Gastroesophageal sphincter (tissue), 4 donors: Measurements from ENCODE around the gene MGLL. TPM values are rescaled to one million over a fixed set of nuclear protein-coding genes. Genes with fewer than 3 reads are reported as not detected.

ENCODE experiments used
- ATAC-seq: fragments of 150-250 bp; one replicate; pipeline ENCODE4 v1.9.1; 2016; ENCODE audit warnings: mild to moderate bottlenecking, moderate library complexity
- H3K27ac ChIP-seq, 4 donors: fragments of 200-600 bp; sonication (generic) in 3 of 4; 1 replicate in 3 of 4; 2 replicates in 1 of 4; pipeline ENCODE4 v1.5.1; 2016 to 2019
- H3K27me3 ChIP-seq: fragments of 200-600 bp; sonication (generic); one replicate; pipeline ENCODE4 v1.5.1; 2019
- H3K36me3 ChIP-seq, 2 donors: fragments of 200-600 bp; sonication (generic); one replicate each; pipeline ENCODE4 v1.5.1; 2019; ENCODE audit warnings: control low read depth in 1 of 2
- H3K4me1 ChIP-seq, 3 donors: fragments of 200-600 bp; sonication (generic); 1 replicate in 2 of 3; 2 replicates in 1 of 3; pipeline ENCODE4 v1.5.1; 2016 to 2019; ENCODE audit warnings: control low read depth in 2 of 3
- H3K4me3 ChIP-seq, 2 donors: fragments of 200-600 bp; sonication (generic); one replicate each; pipeline ENCODE4 v1.5.1; 2019; ENCODE audit warnings: mild to moderate bottlenecking in 1 of 2, moderate library complexity in 1 of 2
- H3K9me3 ChIP-seq, 3 donors: fragments of 200-600 bp; sonication (generic); one replicate each; pipeline ENCODE4 v1.5.1; 2017 to 2019; ENCODE audit warnings: control low read depth in 2 of 3
- EP300 ChIP-seq: sonication (generic); formaldehyde crosslinking; IDR thresholded peaks from one replicate; pipeline ENCODE4 v1.6.1; 2017; ENCODE audit warnings: antibody characterized with exemption, mild to moderate bottlenecking
- POLR2A ChIP-seq, 2 donors: fragments of 450-650 bp; IDR thresholded peaks; one replicate each; pipeline ENCODE4 v1.6.1; 2017; ENCODE audit warnings: antibody characterized with exemption in 2 of 2, mild to moderate bottlenecking in 2 of 2, moderate library complexity in 1 of 2
- POLR2AphosphoS5 ChIP-seq: sonication (generic); formaldehyde crosslinking; IDR thresholded peaks from one replicate; pipeline ENCODE4 v1.6.1; 2017; ENCODE audit warnings: antibody characterized with exemption
- WGBS, 2 donors: methylation state at CpG; one replicate each; pipeline ENCODE4 v1.1.5; 2018; ENCODE audit warnings: low coverage in 1 of 2; 5-methylcytosine and 5-hydroxymethylcytosine counted together
- total RNA-seq, 4 donors: library from RNA; depleted of rRNA; stranded (reverse); fragments of >200 nt; gene quantifications; one replicate each; pipeline ENCODE4 v1.1.0, GENCODE V29; 2016
- TF ChIP-seq, protein P1 (sequence below), 4 experiments: fragments of 200-600 bp in 2 of 4; fragments of 450-650 bp in 2 of 4; sonication (generic) in 1 of 4; IDR thresholded peaks; one replicate each; pipeline ENCODE4 v1.5.1; 2017 to 2019; ENCODE audit warnings: antibody characterized with exemption in 4 of 4, mild to moderate bottlenecking in 2 of 4, moderate library complexity in 2 of 4

MGLL gene
- total RNA-seq, 4 donors from 2014 or later: 39.2 to 171 (median 55.8) TPM

DNA sequence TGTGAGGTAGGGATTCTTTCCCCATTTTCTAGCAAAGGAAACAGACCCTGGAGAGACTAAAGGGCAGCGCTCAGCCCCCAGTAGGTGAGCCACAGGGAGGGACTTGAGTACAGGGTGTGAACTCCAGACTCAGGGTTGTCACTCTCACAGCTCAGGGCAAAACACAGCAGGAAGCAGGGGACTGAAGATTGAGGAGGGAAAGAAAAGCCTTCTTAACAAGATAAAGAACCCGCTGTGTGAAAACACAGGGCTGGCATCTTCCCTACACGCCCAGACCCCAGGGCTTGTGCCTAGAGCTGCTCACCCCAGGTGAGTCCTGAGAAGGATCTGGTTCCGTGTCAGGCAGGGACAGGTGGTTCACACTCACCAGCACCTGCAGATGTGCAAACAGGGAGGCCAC is 90.0 kb downstream of the MGLL start:
- TF ChIP-seq EP300 (no peak), POLR2A (IDR thresholded peaks at IDR 0.05) (no peak), POLR2AphosphoS5 (no peak)
- TF ChIP-seq, protein P1, sequence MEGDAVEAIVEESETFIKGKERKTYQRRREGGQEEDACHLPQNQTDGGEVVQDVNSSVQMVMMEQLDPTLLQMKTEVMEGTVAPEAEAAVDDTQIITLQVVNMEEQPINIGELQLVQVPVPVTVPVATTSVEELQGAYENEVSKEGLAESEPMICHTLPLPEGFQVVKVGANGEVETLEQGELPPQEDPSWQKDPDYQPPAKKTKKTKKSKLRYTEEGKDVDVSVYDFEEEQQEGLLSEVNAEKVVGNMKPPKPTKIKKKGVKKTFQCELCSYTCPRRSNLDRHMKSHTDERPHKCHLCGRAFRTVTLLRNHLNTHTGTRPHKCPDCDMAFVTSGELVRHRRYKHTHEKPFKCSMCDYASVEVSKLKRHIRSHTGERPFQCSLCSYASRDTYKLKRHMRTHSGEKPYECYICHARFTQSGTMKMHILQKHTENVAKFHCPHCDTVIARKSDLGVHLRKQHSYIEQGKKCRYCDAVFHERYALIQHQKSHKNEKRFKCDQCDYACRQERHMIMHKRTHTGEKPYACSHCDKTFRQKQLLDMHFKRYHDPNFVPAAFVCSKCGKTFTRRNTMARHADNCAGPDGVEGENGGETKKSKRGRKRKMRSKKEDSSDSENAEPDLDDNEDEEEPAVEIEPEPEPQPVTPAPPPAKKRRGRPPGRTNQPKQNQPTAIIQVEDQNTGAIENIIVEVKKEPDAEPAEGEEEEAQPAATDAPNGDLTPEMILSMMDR (IDR thresholded peaks at IDR 0.05): no peak
- H3K27ac ChIP-seq: peak overlapping the region in 1 of 4 donors; percentile 3
- H3K9me3 ChIP-seq: no peaks in the 10 kb centered on the region
- H3K4me1 ChIP-seq: peaks cover 0 to 74% (median 27%) of the 10 kb centered on the region in 3 donors
- no peak for ATAC-seq
- 100% methylated on average over 2 of the region's 4 CpGs; no CpG with 5 or more reads in 1 of the 2 donors for WGBS, 2 donors
- no peak overlapping the region for H3K4me3 ChIP-seq
- H3K27me3 ChIP-seq: no peaks in the 10 kb centered on the region
- H3K36me3 ChIP-seq: no peaks in the 10 kb centered on the region

DNA sequence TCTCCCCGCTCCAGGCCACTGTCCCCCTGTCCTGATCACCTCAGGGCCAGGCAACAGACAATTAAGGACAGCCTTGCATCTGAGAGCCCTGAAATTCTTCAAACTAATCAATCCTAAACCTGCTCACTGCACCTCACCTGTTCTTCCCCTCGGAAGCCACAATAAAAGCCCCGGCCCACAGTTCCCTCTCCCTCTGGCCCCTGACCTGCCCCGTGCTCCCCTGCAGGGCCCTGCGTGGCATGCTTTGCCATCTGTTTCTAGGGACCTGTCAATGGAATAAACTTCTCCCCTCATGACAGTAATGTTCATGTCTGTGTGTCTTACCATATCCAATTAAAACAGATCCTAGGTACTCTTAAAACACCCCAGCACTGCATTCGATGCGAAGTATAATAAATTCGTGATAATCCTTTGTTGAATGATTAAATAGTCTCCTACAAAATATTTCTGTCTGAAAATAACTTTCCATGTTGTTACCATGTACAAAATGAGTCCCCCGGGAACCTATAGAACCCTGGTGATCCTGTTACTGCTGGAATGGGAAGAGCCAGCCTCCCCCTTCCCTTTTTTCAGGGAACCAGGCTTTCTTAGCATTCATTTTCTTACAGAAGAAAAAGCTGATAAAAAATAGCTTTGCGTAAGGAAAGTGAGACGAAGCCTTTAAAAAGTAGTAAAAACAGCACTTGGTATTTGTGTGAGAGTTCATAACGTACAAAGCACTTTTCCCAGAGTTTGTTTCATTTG is 90.6 kb downstream of the MGLL start:
- H3K27ac ChIP-seq: peak overlapping the region in 1 of 4 donors; percentile 26
- ATAC-seq: no peak
- no peaks in the 10 kb centered on the region for H3K36me3 ChIP-seq
- H3K27me3 ChIP-seq: no peaks in the 10 kb centered on the region
- 88 to 89% methylated on average over 10 to 12 of the region's 12 CpGs for WGBS, 2 donors
- TF ChIP-seq POLR2A (IDR thresholded peaks at IDR 0.05) (no peak), POLR2AphosphoS5 (no peak), EP300 (no peak)
- TF ChIP-seq, protein P1 (IDR thresholded peaks at IDR 0.05): no peak
- peaks cover 0 to 68% (median 26%) of the 10 kb centered on the region in 3 donors for H3K4me1 ChIP-seq
- no peak overlapping the region for H3K4me3 ChIP-seq
- no peaks in the 10 kb centered on the region for H3K9me3 ChIP-seq

DNA sequence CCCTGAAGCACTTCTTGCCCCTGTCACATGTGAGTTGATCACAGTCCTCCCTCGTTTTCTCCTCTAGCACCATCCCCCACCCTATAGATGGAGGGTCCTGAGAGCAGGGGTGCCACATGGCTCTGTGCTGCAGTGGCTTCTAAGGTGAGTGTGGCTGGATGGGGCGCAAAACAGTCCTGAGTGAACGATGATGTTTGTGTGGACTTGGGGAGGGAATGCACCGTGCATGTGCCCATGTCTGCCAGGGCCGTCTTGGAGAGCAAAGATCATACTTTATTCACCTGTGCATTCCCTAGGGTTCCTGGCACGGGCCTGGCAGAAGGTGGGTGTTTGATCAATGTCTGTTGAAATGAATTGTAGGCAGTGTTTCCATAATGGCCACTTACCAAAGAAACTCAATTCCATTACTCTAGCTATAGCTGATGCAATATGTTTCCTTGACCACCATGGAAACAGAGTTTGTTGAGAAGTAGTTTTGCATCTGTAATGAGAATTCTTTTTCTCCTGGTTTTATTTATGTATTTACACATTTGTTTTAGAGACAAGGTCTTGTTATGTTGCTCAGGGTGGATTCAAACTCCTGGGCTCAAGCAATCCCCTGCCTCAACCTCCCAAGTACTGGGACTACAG is 91.5 kb downstream of the MGLL start:
- no peak for ATAC-seq
- Histone ChIP-seq H3K4me1 (peaks cover 0 to 58% (median 21%) of the 10 kb centered on the region in 3 donors), H3K4me3 (no peak overlapping the region), H3K27me3 (no peaks in the 10 kb centered on the region), H3K9me3 (no peaks in the 10 kb centered on the region), H3K27ac (no peak overlapping the region), H3K36me3 (no peaks in the 10 kb centered on the region)
- TF ChIP-seq POLR2AphosphoS5 (no peak), EP300 (no peak), POLR2A (IDR thresholded peaks at IDR 0.05) (no peak)
- TF ChIP-seq, protein P1 (IDR thresholded peaks at IDR 0.05): no peak
- WGBS, 2 donors: 86 to 90% methylated on average over 1 to 2 of the region's 6 CpGs

- no peaks in the 10 kb centered on the region for H3K9me3 ChIP-seq
- H3K4me3 ChIP-seq: no peak overlapping the region
- WGBS, 2 donors: 89% methylated on average over 8 of the region's 8 CpGs; no CpG with 5 or more reads in 1 of the 2 donors
- H3K27me3 ChIP-seq: no peaks in the 10 kb centered on the region
- H3K27ac ChIP-seq: peak overlapping the region in 1 of 4 donors; percentile 29
- no peak for ATAC-seq
- H3K4me1 ChIP-seq: peaks cover 0 to 52% (median 15%) of the 10 kb centered on the region in 3 donors
- TF ChIP-seq EP300: no peak
- no peak for TF ChIP-seq POLR2AphosphoS5
- TF ChIP-seq, protein P1 (IDR thresholded peaks at IDR 0.05): no peak
- H3K36me3 ChIP-seq: no peaks in the 10 kb centered on the region
Measured at GRCh38 chr3:127730171-127730570, 92.1 kb downstream of the MGLL start.
